ENCODE data around the gene GATM.

The GATM gene

GRCh38 chr15:45401665-45402161 lies 23.4 kb upstream of the GATM start:
- DNase-seq (ENCODE audit: low read depth, low spot score), result no peak
- H3K4me3 ChIP-seq (ENCODE audit: low read depth, low read length), result peak overlapping the region; percentile 82
- no peak for TF ChIP-seq CTCF (IDR thresholded peaks at IDR 0.05; ENCODE audit: insufficient read depth, low read length, missing control alignments)
- ChIA-PET CTCF (interaction anchor here (0.5 to 8.8 kb wide), 18 partner anchors 15 to 283 kb away, joined by 3 to 107 read pairs (median 4); no protein-coding TSS in a partner anchor), POLR2A (interaction anchor here (0.8 to 1.7 kb wide), 7 partner anchors 13 to 239 kb away, joined by 3 to 10 read pairs (median 6); partner anchors contain the start of gene BLOC1S6)

GRCh38 chr15:45399381-45400212 lies 21.3 kb upstream of the GATM start:
- no peak for DNase-seq (ENCODE audit: low read depth, low spot score)
- peak; percentile 55 for TF ChIP-seq CTCF (IDR thresholded peaks at IDR 0.05; ENCODE audit: insufficient read depth, low read length, missing control alignments)

GRCh38 chr15:45397116-45397665 lies 18.8 kb upstream of the GATM start:
- ChIA-PET CTCF (interaction anchor here (0.8 to 8.8 kb wide), 7 partner anchors 10 to 233 kb away, joined by 3 to 107 read pairs (median 3); no protein-coding TSS in a partner anchor), POLR2A (no interaction called here)

More at GRCh38 chr15:45399381-45400212, 21.3 kb upstream of the GATM start:
- no peak overlapping the region for H3K4me3 ChIP-seq (ENCODE audit: low read depth, low read length)
- ChIA-PET POLR2A (no interaction called here), CTCF (interaction anchor here (0.6 to 8.8 kb wide), 32 partner anchors 9 to 282 kb away, joined by 3 to 107 read pairs (median 4); no protein-coding TSS in a partner anchor)

GRCh38 chr15:45395943-45396342 lies 17.6 kb upstream of the GATM start:
- ChIA-PET CTCF (interaction anchor here (1.0 to 8.8 kb wide), 4 partner anchors 13 to 232 kb away, joined by 3 to 107 read pairs (median 4); no protein-coding TSS in a partner anchor), POLR2A (no interaction called here)
- TF ChIP-seq CTCF (IDR thresholded peaks at IDR 0.05; ENCODE audit: insufficient read depth, low read length, missing control alignments), result no peak
- H3K4me3 ChIP-seq (ENCODE audit: low read depth, low read length), result no peak overlapping the region
- DNase-seq (ENCODE audit: low read depth, low spot score), result no peak

More at GRCh38 chr15:45397116-45397665, 18.8 kb upstream of the GATM start:
- no peak for DNase-seq (ENCODE audit: low read depth, low spot score)
- no peak for TF ChIP-seq CTCF (IDR thresholded peaks at IDR 0.05; ENCODE audit: insufficient read depth, low read length, missing control alignments)
- no peak overlapping the region for H3K4me3 ChIP-seq (ENCODE audit: low read depth, low read length)

GRCh38 chr15:45394681-45395080 lies 16.3 kb upstream of the GATM start:
- POLR2A ChIA-PET, result no interaction called here
- no peak for TF ChIP-seq CTCF (IDR thresholded peaks at IDR 0.05; ENCODE audit: insufficient read depth, low read length, missing control alignments)
- CTCF ChIA-PET, result interaction anchor here (1.0 to 8.8 kb wide), 3 partner anchors 12 to 192 kb away, joined by 3 to 107 read pairs (median 4); no protein-coding TSS in a partner anchor
- H3K4me3 ChIP-seq (ENCODE audit: low read depth, low read length), result no peak overlapping the region
- DNase-seq (ENCODE audit: low read depth, low spot score), result no peak

- ChIA-PET POLR2A (no interaction called here), CTCF (interaction anchor here (0.8 to 1.8 kb wide), 3 partner anchors 86 to 267 kb away, joined by 3 to 5 read pairs (median 4); no protein-coding TSS in a partner anchor)
- peak; percentile 0 for TF ChIP-seq CTCF (IDR thresholded peaks at IDR 0.05; ENCODE audit: insufficient read depth, low read length, missing control alignments)
- DNase-seq (ENCODE audit: low read depth, low spot score), result no peak
- no peak overlapping the region for H3K4me3 ChIP-seq (ENCODE audit: low read depth, low read length)
These were observed 15.5 kb upstream of the GATM start for GRCh38 chr15:45393851-45394250.

Measured in AG04449 (cell line).